ENCODE measurements around the gene DDHD1. TPM values are rescaled to one million over a fixed set of nuclear protein-coding genes. Genes with fewer than 3 reads are reported as not detected.
"Not testable (repeated sequence)": the region's sequence is repeated elsewhere in the genome, so short reads cannot be mapped to it uniquely, and the experiment has no call there.

DDHD1 gene
- total RNA-seq, 3 donors from 2014 or later (not counting 1 experiment from before 2014, with no cell fraction given) = 76.6 to 82.3 (median 80.9) TPM

DNA sequence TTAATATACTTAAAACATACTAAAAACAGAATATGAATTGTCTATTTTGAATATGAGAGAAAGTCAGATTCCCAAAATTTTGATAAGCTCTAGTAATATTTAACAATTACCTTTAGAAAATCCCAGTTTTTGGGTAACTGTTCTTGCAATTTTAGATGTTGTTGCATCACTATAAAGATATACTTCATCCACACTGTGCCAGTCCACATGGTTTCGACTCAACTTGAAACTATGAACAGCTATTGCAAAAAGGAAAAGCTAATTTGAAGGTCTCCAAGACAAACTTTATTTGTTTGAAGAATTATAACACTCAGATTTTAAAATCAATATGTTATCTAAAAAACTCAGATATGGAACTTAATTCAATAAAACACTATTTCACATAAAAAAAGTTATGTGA, 59.9 kb downstream of the DDHD1 start:
- WGBS (ENCODE audit: insufficient coverage) = no CpG with 5 or more reads among the region's 1 CpG
- ATAC-seq = no peak

DNA sequence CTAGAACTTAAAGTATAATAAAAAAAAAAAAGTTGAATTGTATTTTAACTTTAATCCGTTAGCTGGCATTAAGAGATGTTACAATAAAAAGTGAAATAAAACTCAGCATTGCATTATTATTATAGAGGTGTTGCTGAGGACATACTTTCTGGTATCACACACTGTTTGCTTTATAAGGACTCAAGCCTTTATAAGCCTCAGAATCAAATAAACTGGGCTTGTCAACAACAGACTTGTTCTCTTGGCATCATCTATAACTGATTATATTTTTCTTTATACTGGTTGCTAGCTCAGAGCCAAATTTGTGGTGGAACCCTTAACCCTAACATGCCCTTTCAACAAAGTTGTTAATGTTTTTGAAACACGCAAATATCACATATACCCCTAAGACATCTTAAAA, 62.3 kb downstream of the DDHD1 start:
- no peaks in the 10 kb centered on the region for H3K9me3 Mint-ChIP-seq
- Histone ChIP-seq H3K27ac (ENCODE audit: low read length) (no peak overlapping the region), H3K4me3 (ENCODE audit: low read length) (no peak overlapping the region), H3K9me3 (ENCODE audit: control insufficient read depth, insufficient read depth, low read length) (no peaks in the 10 kb centered on the region), H3K4me1 (ENCODE audit: control insufficient read depth, insufficient read depth, low read length) (no peaks in the 10 kb centered on the region), H3K36me3 (ENCODE audit: control insufficient read depth, insufficient read depth, low read length) (peaks cover 11% of the 10 kb centered on the region), H3K27me3 (ENCODE audit: control insufficient read depth, insufficient read depth, low read length) (no peaks in the 10 kb centered on the region)
- no peak overlapping the region for H3K4me3 Mint-ChIP-seq
- peaks cover 20 to 26% of the 10 kb centered on the region in 2 donors for H3K4me1 Mint-ChIP-seq
- TF ChIP-seq, protein P1, sequence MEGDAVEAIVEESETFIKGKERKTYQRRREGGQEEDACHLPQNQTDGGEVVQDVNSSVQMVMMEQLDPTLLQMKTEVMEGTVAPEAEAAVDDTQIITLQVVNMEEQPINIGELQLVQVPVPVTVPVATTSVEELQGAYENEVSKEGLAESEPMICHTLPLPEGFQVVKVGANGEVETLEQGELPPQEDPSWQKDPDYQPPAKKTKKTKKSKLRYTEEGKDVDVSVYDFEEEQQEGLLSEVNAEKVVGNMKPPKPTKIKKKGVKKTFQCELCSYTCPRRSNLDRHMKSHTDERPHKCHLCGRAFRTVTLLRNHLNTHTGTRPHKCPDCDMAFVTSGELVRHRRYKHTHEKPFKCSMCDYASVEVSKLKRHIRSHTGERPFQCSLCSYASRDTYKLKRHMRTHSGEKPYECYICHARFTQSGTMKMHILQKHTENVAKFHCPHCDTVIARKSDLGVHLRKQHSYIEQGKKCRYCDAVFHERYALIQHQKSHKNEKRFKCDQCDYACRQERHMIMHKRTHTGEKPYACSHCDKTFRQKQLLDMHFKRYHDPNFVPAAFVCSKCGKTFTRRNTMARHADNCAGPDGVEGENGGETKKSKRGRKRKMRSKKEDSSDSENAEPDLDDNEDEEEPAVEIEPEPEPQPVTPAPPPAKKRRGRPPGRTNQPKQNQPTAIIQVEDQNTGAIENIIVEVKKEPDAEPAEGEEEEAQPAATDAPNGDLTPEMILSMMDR (IDR thresholded peaks at IDR 0.05) = no peak
- no peak overlapping the region for H3K27ac Mint-ChIP-seq
- H3K36me3 Mint-ChIP-seq = no peaks in the 10 kb centered on the region
- no peaks in the 10 kb centered on the region for H3K27me3 Mint-ChIP-seq (ENCODE audit: low read depth in 2 of 2)
- ATAC-seq (no peak), DNase-seq (no peak)
- intact Hi-C loops (cut with micrococcal nuclease) = no loop called here
- WGBS (ENCODE audit: insufficient coverage) = no CpG with 5 or more reads among the region's 2 CpGs

More for the DNA sequence above, 59.9 kb downstream of the DDHD1 start:
- Mint-ChIP-seq H3K36me3 (no peaks in the 10 kb centered on the region), H3K9me3 (no peaks in the 10 kb centered on the region), H3K4me1 (peaks cover 13 to 16% of the 10 kb centered on the region in 2 donors), H3K27me3 (ENCODE audit: low read depth in 2 of 2) (no peaks in the 10 kb centered on the region), H3K4me3 (no peak overlapping the region), H3K27ac (no peak overlapping the region)
- DNase-seq = no peak
- intact Hi-C loops (cut with micrococcal nuclease) = no loop called here
- Histone ChIP-seq H3K4me3 (ENCODE audit: low read length) (no peak overlapping the region), H3K27ac (ENCODE audit: low read length) (no peak overlapping the region), H3K9me3 (ENCODE audit: control insufficient read depth, insufficient read depth, low read length) (no peaks in the 10 kb centered on the region), H3K4me1 (ENCODE audit: control insufficient read depth, insufficient read depth, low read length) (no peaks in the 10 kb centered on the region), H3K36me3 (ENCODE audit: control insufficient read depth, insufficient read depth, low read length) (peaks cover 11% of the 10 kb centered on the region), H3K27me3 (ENCODE audit: control insufficient read depth, insufficient read depth, low read length) (no peaks in the 10 kb centered on the region)
- TF ChIP-seq, protein P1 (IDR thresholded peaks at IDR 0.05) = no peak

DNA sequence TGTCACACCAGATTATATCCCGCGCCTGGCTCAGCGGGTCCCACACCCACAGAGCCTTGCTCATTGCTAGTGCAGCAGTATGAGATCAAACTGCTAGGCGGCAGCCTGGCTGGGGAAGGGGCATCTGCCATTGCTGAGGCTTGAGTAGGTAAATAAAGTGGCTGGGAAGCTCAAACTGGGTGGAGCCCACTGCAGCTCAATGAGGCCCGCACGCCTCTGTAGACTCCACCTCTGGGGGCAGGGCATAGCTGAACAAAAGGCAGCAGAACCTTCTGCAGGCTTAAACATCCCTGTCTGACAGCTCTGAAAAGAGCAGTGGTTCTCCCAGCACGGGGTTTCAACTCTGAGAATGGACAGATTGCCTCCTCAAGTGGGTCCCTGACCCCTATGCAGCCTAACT, 68.2 kb downstream of the DDHD1 start:
- DNase-seq; H3K4me3 Mint-ChIP-seq; H3K27me3 ChIP-seq (ENCODE audit: control insufficient read depth, insufficient read depth, low read length); H3K4me3 ChIP-seq (ENCODE audit: low read length); ATAC-seq; H3K27me3 Mint-ChIP-seq (ENCODE audit: low read depth in 2 of 2); H3K4me1 ChIP-seq (ENCODE audit: control insufficient read depth, insufficient read depth, low read length); H3K27ac Mint-ChIP-seq; H3K27ac ChIP-seq (ENCODE audit: low read length); H3K36me3 Mint-ChIP-seq; H3K36me3 ChIP-seq (ENCODE audit: control insufficient read depth, insufficient read depth, low read length); H3K9me3 ChIP-seq (ENCODE audit: control insufficient read depth, insufficient read depth, low read length); intact Hi-C loops (cut with micrococcal nuclease); H3K9me3 Mint-ChIP-seq: not testable (repeated sequence)
- peaks cover 27 to 31% of the 10 kb centered on the region in 2 donors for H3K4me1 Mint-ChIP-seq
- 97% methylated on average over 7 of the region's 7 CpGs for WGBS (ENCODE audit: insufficient coverage)

DNA sequence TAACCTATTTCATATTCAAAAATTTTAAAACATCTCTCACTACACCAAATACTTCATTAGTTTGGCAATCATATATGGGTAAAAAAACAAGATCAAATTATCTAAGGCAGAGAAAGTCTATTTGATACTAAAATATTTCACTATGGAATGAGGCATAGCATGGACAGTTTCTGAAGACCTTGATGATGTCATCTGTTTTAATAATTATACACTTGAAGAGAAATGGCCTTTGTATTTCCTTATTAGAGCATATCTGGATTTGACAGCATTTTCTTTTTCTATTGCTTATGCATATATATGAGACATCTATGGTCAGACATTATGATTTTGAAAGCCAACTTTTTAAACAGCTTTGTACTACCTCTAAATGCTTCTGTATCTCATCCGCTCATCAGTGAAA, 88.6 kb downstream of the DDHD1 start:
- intact Hi-C loops (cut with micrococcal nuclease) = no loop called here
- no peak overlapping the region for H3K4me3 Mint-ChIP-seq
- no peak overlapping the region for H3K27ac Mint-ChIP-seq

More for the DNA sequence above, 88.6 kb downstream of the DDHD1 start:
- no peak for DNase-seq
- no peaks in the 10 kb centered on the region for H3K4me1 ChIP-seq (ENCODE audit: control insufficient read depth, insufficient read depth, low read length)
- TF ChIP-seq, protein P1 (IDR thresholded peaks at IDR 0.05) = no peak
- no peaks in the 10 kb centered on the region for H3K27me3 Mint-ChIP-seq (ENCODE audit: low read depth in 2 of 2)
- no peaks in the 10 kb centered on the region for H3K27me3 ChIP-seq (ENCODE audit: control insufficient read depth, insufficient read depth, low read length)
- no peak overlapping the region for H3K27ac ChIP-seq (ENCODE audit: low read length)
- H3K9me3 Mint-ChIP-seq = no peaks in the 10 kb centered on the region
- H3K9me3 ChIP-seq (ENCODE audit: control insufficient read depth, insufficient read depth, low read length) = no peaks in the 10 kb centered on the region
- no peak overlapping the region for H3K4me3 ChIP-seq (ENCODE audit: low read length)
- H3K36me3 Mint-ChIP-seq = peaks cover 11% of the 10 kb centered on the region
- 100% methylated on average over 1 of the region's 1 CpG for WGBS (ENCODE audit: insufficient coverage)
- peaks cover 0 to 8% of the 10 kb centered on the region in 2 donors for H3K4me1 Mint-ChIP-seq
- ATAC-seq = no peak
- H3K36me3 ChIP-seq (ENCODE audit: control insufficient read depth, insufficient read depth, low read length) = peaks cover 19% of the 10 kb centered on the region

Measured in natural killer cell (primary cell).